Measurements from ENCODE around the gene NOL3. TPM values are rescaled to one million over a fixed set of nuclear protein-coding genes. Genes with fewer than 3 reads are reported as not detected.

Gene NOL3
- total and polyA plus RNA-seq, 9 of the 15 experiments (the other 6 are each of a cell fraction or from before 2014, with no cell fraction given), result 0.45 to 14.0 (median 5.4) TPM

DNA sequence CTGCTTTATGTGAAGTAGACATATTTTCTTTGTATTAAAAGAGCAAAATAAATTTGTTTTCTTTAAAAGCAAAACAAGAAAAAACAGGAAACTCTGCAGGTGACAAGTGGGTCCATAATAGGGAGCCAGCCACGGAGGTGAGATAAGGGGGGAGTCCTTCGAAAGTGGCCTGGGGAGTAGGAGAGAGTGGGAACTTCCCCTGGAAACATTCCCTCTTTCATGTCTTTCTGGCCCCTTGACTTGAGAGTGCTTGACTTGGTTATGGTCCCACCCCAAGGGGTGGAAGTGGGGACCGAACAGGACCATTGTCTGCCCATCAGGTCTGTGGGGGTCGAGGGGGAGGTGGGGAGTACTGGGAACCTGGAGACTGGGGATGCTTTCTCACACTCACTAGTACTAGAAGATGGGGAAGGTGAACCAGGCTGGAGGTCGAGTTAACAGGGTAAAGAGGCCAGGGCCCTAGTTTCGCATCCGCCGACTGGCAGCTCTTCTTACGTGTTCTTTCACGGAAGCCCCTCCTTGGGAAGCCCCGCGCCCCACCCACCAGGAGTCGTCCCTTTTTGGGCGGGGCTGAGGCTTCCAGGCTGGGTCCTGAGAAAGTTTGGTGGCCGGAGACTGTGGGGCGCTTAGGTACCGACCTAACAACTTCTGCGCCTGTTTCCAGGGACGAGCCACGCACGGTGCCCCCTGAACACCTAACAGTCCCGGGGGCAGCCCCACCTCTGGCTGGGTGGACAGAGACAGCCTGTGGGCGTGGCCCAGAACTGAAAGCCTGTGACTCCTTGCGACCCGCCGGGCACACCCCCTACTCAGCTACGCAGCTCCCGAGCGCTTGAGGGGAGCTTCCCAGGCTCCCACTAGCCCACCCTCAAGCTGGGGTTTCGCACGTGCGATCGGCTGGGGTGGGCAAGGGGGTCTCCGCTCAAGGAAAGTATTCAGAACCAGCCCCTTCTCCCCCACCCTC lies 11.4 kb upstream of the NOL3 start (continued):
- TF ChIP-seq, protein P1, sequence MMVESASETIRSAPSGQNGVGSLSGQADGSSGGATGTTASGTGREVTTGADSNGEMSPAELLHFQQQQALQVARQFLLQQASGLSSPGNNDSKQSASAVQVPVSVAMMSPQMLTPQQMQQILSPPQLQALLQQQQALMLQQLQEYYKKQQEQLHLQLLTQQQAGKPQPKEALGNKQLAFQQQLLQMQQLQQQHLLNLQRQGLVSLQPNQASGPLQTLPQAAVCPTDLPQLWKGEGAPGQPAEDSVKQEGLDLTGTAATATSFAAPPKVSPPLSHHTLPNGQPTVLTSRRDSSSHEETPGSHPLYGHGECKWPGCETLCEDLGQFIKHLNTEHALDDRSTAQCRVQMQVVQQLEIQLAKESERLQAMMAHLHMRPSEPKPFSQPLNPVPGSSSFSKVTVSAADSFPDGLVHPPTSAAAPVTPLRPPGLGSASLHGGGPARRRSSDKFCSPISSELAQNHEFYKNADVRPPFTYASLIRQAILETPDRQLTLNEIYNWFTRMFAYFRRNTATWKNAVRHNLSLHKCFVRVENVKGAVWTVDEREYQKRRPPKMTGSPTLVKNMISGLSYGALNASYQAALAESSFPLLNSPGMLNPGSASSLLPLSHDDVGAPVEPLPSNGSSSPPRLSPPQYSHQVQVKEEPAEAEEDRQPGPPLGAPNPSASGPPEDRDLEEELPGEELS (CRISPR knock-in tag; IDR thresholded peaks at IDR 0.05; ENCODE audit: borderline replicate concordance), result 0 out of 2 replicates have a peak, but pooled peaks have one; percentile 8
- TF ChIP-seq SIN3A (IDR thresholded peaks at IDR 0.05; ENCODE audit: borderline replicate concordance in 2 of 2, control insufficient read depth in 1 of 2, low read depth in 2 of 2, low read length in 2 of 2) (peak in 1 of 2 experiments; percentile 46; a peak in 1 of 4 replicates), MYC (IDR thresholded peaks at IDR 0.05; ENCODE audit: low read depth, low read length) (no peak), MYC (CRISPR knock-in tag; IDR thresholded peaks at IDR 0.05; ENCODE audit: borderline replicate concordance, low read depth) (peak; percentile 51; the same call in 1 of the 2 replicates), SRF (CRISPR knock-in tag; IDR thresholded peaks at IDR 0.05) (0 out of 4 replicates have a peak, but pooled peaks of 1 of the 2 experiments have one; percentile 27), ZBTB7A (IDR thresholded peaks at IDR 0.05; ENCODE audit: borderline replicate concordance, control insufficient read depth, low read depth, low read length) (peak; percentile 50; the same call in 1 of the 2 replicates)
